MM.1S (cell line): ENCODE measurements around the gene CRTC3.
"Not testable (repeated sequence)": the region's sequence is repeated elsewhere in the genome, so short reads cannot be mapped to it uniquely, and the experiment has no call there.

Source experiments
- DNase-seq: peaks from one replicate; pipeline ENCODE4 v3.0.0-alpha.2; 2015
- H2AFZ ChIP-seq: fragments of 300-600 bp; sonication (generic); 2 replicates; pipeline ENCODE4 v1.6.0; 2016; ENCODE audit warnings: antibody characterized with exemption, low read length
- H3F3A ChIP-seq: fragments of 300-600 bp; sonication (generic); 2 replicates; pipeline ENCODE4 v1.6.1; 2016; ENCODE audit warnings: mild to moderate bottlenecking, antibody characterized with exemption, low read length, moderate library complexity, mixed read lengths; ENCODE audit not compliant: insufficient read depth
- H3K27ac ChIP-seq: fragments of 300-600 bp; sonication (generic); 2 replicates; pipeline ENCODE4 v1.5.1; 2016; ENCODE audit warnings: mild to moderate bottlenecking, low read length
- H3K27me3 ChIP-seq: fragments of 300-600 bp; sonication (generic); replicated peaks from 2 replicates; pipeline ENCODE4 v1.6.0; 2016; ENCODE audit warnings: low read length; ENCODE audit not compliant: insufficient read depth
- H3K36me3 ChIP-seq: fragments of 300-600 bp; sonication (generic); replicated peaks from 2 replicates; pipeline ENCODE4 v1.6.1; 2016; ENCODE audit warnings: mild to moderate bottlenecking, low read length, mixed read lengths; ENCODE audit not compliant: insufficient read depth
- H3K4me1 ChIP-seq: fragments of 300-600 bp; sonication (generic); 2 replicates; pipeline ENCODE4 v1.6.1; 2016; ENCODE audit warnings: low read length, mixed read lengths
- H3K4me2 ChIP-seq: fragments of 300-600 bp; sonication (generic); 2 replicates; pipeline ENCODE4 v1.6.0; 2016; ENCODE audit warnings: low read depth, low read length
- H3K4me3 ChIP-seq: fragments of 300-600 bp; sonication (generic); 2 replicates; pipeline ENCODE4 v1.5.1; 2016; ENCODE audit warnings: low read length, mixed read lengths
- H3K79me2 ChIP-seq: fragments of 300-600 bp; sonication (generic); 2 replicates; pipeline ENCODE4 v1.6.1; 2016; ENCODE audit warnings: mixed run types, low read length, mixed read lengths
- H3K9ac ChIP-seq: fragments of 300-600 bp; sonication (generic); 2 replicates; pipeline ENCODE4 v1.6.1; 2016; ENCODE audit warnings: low read length, mixed read lengths
- H3K9me2 ChIP-seq: fragments of 300-600 bp; sonication (generic); replicated peaks from 2 replicates; pipeline ENCODE4 v1.6.1; 2016; ENCODE audit warnings: mild to moderate bottlenecking, low read length, mixed read lengths; ENCODE audit not compliant: insufficient read depth
- H3K9me3 ChIP-seq: fragments of 300-600 bp; sonication (generic); replicated peaks from 2 replicates; pipeline ENCODE4 v1.6.1; 2016; ENCODE audit warnings: mild to moderate bottlenecking, low read length, mixed read lengths; ENCODE audit not compliant: insufficient read depth
- H4K20me1 ChIP-seq: fragments of 300-600 bp; sonication (generic); 2 replicates; pipeline ENCODE4 v1.6.1; 2016; ENCODE audit warnings: mild to moderate bottlenecking, low read length, moderate library complexity, mixed read lengths; ENCODE audit not compliant: insufficient read depth
- CTCF ChIP-seq: fragments of 300-600 bp; sonication (generic); IDR thresholded peaks from 2 replicates; pipeline ENCODE4 v1.5.1; 2016; ENCODE audit warnings: antibody characterized with exemption, low read length, mixed read lengths
- EZH2 ChIP-seq: fragments of 300-600 bp; sonication (generic); optimal IDR thresholded peaks from 2 replicates; pipeline ENCODE3; 2017; ENCODE audit warnings: low read depth, mild to moderate bottlenecking, antibody characterized with exemption, low read length, mixed read lengths
- EZH2phosphoT487 ChIP-seq: fragments of 300-600 bp; sonication (generic); IDR thresholded peaks from 2 replicates; pipeline ENCODE4 v1.6.1; 2018; ENCODE audit warnings: antibody characterized with exemption, low read length

The CRTC3 gene

GRCh38 chr15:90512276-90512675, 17.4 kb upstream of the CRTC3 start:
- no peaks in the 10 kb centered on the region for H3K9me3 ChIP-seq
- H3K9me2 ChIP-seq, result no peaks in the 10 kb centered on the region
- no peaks in the 10 kb centered on the region for H3F3A ChIP-seq
- no peak overlapping the region for H2AFZ ChIP-seq
- H3K79me2 ChIP-seq, result no peaks in the 10 kb centered on the region
- H3K4me3 ChIP-seq, result no peak overlapping the region
- H3K27me3 ChIP-seq, result no peaks in the 10 kb centered on the region
- no peak for TF ChIP-seq CTCF
- TF ChIP-seq EZH2, result no peak
- no peak for TF ChIP-seq EZH2phosphoT487
- H3K4me2 ChIP-seq, result no peak overlapping the region
- H3K4me1 ChIP-seq, result no peaks in the 10 kb centered on the region
- H3K9ac ChIP-seq, result no peak overlapping the region
- H3K27ac ChIP-seq, result no peak overlapping the region
- H3K36me3 ChIP-seq, result no peaks in the 10 kb centered on the region
- DNase-seq, result no peak
- no peaks in the 10 kb centered on the region for H4K20me1 ChIP-seq

- no peak overlapping the region for H3K9ac ChIP-seq
- H3K79me2 ChIP-seq, result no peaks in the 10 kb centered on the region
- no peak overlapping the region for H3K27ac ChIP-seq
- H3K27me3 ChIP-seq, result no peaks in the 10 kb centered on the region
- H3K9me2 ChIP-seq, result no peaks in the 10 kb centered on the region
- no peak overlapping the region for H2AFZ ChIP-seq
- H3K9me3 ChIP-seq, result no peaks in the 10 kb centered on the region
- H3K36me3 ChIP-seq, result no peaks in the 10 kb centered on the region
- no peak for DNase-seq
- no peak overlapping the region for H3K4me2 ChIP-seq
- no peak for TF ChIP-seq EZH2
- TF ChIP-seq EZH2phosphoT487, result no peak
- no peak for TF ChIP-seq CTCF
- H3K4me3 ChIP-seq, result no peak overlapping the region
- no peaks in the 10 kb centered on the region for H3K4me1 ChIP-seq
- no peaks in the 10 kb centered on the region for H3F3A ChIP-seq
- no peaks in the 10 kb centered on the region for H4K20me1 ChIP-seq
These were observed 16.7 kb upstream of the CRTC3 start for GRCh38 chr15:90512981-90513380.

GRCh38 chr15:90513448-90513847, 16.3 kb upstream of the CRTC3 start:
- Histone ChIP-seq H3K9me3 (no peaks in the 10 kb centered on the region), H3K4me3 (no peak overlapping the region), H3K79me2 (no peaks in the 10 kb centered on the region), H3K27ac (no peak overlapping the region), H3K9me2 (no peaks in the 10 kb centered on the region), H3K4me2 (no peak overlapping the region), H3K9ac (no peak overlapping the region), H2AFZ (no peak overlapping the region), H3F3A (no peaks in the 10 kb centered on the region), H3K36me3 (no peaks in the 10 kb centered on the region), H3K4me1 (no peaks in the 10 kb centered on the region), H3K27me3 (no peaks in the 10 kb centered on the region), H4K20me1 (no peaks in the 10 kb centered on the region)
- DNase-seq, result no peak
- TF ChIP-seq EZH2phosphoT487, result no peak
- no peak for TF ChIP-seq EZH2
- TF ChIP-seq CTCF, result no peak

- H3K36me3 ChIP-seq, H3K9me3 ChIP-seq, H3K4me3 ChIP-seq, H3K4me1 ChIP-seq, H3K9me2 ChIP-seq, H4K20me1 ChIP-seq, H3K4me2 ChIP-seq, H3K9ac ChIP-seq, H3K79me2 ChIP-seq, H2AFZ ChIP-seq, H3F3A ChIP-seq, DNase-seq, H3K27me3 ChIP-seq, H3K27ac ChIP-seq: not testable (repeated sequence)
These were observed 15.8 kb upstream of the CRTC3 start for GRCh38 chr15:90513893-90514292.
